SK-N-MC (cell line): Measurements from ENCODE around the gene SLC25A15.

Experiments used
- EZH2 ChIP-seq: fragments of 200-600 bp; sonication (generic); IDR thresholded peaks from one replicate; pipeline ENCODE4 v1.6.1; 2017; ENCODE audit warnings: antibody characterized with exemption
- FOXP2 ChIP-seq: optimal IDR thresholded peaks from 2 replicates; pipeline ENCODE3; 2011; ENCODE audit warnings: mild to moderate bottlenecking, moderate library complexity; ENCODE audit not compliant: insufficient read depth; ENCODE audit errors: extremely low read length, control extremely low read depth
- POLR2AphosphoS5 ChIP-seq: IDR thresholded peaks from 2 replicates; pipeline ENCODE4 v1.6.1; 2012; ENCODE audit warnings: mild to moderate bottlenecking, low read depth, low read length, borderline replicate concordance

DNA sequence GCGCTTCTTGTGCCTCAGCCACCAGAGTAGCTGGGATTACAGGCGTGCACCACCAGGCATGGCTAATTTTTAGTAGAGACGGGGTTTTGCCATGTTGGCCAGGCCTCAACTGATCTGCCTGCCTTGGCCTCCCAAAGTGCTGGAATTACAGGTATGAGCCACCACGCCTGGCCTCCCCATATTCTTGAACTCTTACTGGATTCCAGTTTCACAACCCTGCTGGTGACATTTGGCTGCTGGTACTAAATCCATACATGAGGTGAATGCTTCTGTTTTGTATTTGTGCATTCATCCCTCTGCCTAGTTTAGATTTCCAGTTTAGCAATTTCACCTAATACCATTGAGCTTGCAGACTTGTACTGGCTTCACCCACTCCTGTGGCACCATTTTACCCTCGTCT lies 13.9 kb downstream of the SLC25A15 start:
- no peak for TF ChIP-seq EZH2
- TF ChIP-seq POLR2AphosphoS5, result no peak
- no peak for TF ChIP-seq FOXP2
